ENCODE results near the gene KIF3A. TPM values are rescaled to one million over a fixed set of nuclear protein-coding genes. Genes with fewer than 3 reads are reported as not detected.

The KIF3A gene
- polyA plus RNA-seq, 1 of the 3 experiments (the other 2 are of a cell fraction): 5.1 TPM

DNA sequence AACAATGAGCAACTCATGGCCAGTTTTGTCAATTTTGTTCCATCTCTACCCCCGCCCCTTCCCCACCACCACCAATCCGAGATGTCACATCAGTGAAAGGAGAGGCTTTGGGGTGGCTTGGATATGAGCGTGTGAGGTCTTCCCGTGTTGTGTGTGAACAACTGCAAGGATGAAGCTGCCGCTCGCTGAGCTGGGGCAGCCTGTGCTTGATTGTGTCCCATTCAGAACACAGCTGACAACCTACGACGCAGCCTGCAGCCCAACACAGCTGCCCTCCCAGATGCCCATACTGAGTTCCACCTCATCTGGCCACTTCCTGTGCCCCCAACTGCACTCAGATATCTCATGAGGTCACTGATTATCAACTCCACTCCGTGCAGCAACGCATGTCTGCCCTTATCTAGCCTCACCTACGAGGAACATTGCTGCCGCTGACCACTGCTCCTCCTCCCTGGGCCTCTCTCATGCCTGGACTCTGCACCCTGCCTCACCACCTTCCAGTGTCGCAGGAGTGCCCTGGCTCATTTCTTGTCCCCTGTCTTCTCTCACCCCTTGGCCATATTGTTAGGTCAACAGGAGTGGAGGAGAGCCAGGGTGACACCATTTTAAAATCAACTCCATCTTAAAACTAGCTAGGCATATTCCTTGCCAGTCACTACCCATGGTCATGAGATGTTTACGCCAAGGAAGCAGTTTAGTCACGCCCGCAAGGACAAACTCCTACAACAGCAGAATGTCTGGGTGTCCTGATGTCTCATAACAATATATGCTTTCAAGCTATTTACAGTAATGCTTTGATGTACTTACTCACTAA, 70.8 kb downstream of the KIF3A start:
- no peak overlapping the region for H3K9ac ChIP-seq
- H3F3A ChIP-seq (replicated peaks; ENCODE audit: insufficient read depth): no peaks in the 10 kb centered on the region
- 91% methylated on average over 14 of the region's 16 CpGs for WGBS (ENCODE audit: low lambda C conversion rate)
- no peaks in the 10 kb centered on the region for H3K79me2 ChIP-seq (ENCODE audit: insufficient read depth)
- no peak for TF ChIP-seq MXI1 (IDR thresholded peaks at IDR 0.05; ENCODE audit: low read depth, low read length)
- TF ChIP-seq GABPA (IDR thresholded peaks at IDR 0.05; ENCODE audit: low read depth): no peak
- no peak for TF ChIP-seq GATA2 (CRISPR knock-in tag; IDR thresholded peaks at IDR 0.05)
- TF ChIP-seq, protein P1, sequence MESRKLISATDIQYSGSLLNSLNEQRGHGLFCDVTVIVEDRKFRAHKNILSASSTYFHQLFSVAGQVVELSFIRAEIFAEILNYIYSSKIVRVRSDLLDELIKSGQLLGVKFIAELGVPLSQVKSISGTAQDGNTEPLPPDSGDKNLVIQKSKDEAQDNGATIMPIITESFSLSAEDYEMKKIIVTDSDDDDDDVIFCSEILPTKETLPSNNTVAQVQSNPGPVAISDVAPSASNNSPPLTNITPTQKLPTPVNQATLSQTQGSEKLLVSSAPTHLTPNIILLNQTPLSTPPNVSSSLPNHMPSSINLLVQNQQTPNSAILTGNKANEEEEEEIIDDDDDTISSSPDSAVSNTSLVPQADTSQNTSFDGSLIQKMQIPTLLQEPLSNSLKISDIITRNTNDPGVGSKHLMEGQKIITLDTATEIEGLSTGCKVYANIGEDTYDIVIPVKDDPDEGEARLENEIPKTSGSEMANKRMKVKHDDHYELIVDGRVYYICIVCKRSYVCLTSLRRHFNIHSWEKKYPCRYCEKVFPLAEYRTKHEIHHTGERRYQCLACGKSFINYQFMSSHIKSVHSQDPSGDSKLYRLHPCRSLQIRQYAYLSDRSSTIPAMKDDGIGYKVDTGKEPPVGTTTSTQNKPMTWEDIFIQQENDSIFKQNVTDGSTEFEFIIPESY (IDR thresholded peaks at IDR 0.05; ENCODE audit: borderline replicate concordance, low read depth): no peak
- TF ChIP-seq MEF2A (IDR thresholded peaks at IDR 0.05; ENCODE audit: borderline replicate concordance, low read depth): no peak
- TF ChIP-seq, protein P2, sequence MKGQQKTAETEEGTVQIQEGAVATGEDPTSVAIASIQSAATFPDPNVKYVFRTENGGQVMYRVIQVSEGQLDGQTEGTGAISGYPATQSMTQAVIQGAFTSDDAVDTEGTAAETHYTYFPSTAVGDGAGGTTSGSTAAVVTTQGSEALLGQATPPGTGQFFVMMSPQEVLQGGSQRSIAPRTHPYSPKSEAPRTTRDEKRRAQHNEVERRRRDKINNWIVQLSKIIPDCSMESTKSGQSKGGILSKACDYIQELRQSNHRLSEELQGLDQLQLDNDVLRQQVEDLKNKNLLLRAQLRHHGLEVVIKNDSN (IDR thresholded peaks at IDR 0.05; ENCODE audit: borderline replicate concordance, low read depth): no peak
- no peak for TF ChIP-seq ELF1 (IDR thresholded peaks at IDR 0.05)
- TF ChIP-seq RFX5 (IDR thresholded peaks at IDR 0.05; ENCODE audit: low read length): no peak
- TF ChIP-seq, protein P3, sequence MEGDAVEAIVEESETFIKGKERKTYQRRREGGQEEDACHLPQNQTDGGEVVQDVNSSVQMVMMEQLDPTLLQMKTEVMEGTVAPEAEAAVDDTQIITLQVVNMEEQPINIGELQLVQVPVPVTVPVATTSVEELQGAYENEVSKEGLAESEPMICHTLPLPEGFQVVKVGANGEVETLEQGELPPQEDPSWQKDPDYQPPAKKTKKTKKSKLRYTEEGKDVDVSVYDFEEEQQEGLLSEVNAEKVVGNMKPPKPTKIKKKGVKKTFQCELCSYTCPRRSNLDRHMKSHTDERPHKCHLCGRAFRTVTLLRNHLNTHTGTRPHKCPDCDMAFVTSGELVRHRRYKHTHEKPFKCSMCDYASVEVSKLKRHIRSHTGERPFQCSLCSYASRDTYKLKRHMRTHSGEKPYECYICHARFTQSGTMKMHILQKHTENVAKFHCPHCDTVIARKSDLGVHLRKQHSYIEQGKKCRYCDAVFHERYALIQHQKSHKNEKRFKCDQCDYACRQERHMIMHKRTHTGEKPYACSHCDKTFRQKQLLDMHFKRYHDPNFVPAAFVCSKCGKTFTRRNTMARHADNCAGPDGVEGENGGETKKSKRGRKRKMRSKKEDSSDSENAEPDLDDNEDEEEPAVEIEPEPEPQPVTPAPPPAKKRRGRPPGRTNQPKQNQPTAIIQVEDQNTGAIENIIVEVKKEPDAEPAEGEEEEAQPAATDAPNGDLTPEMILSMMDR (IDR thresholded peaks at IDR 0.05): no peak
- no peak for TF ChIP-seq SMC3 (IDR thresholded peaks at IDR 0.05; ENCODE audit: low read depth, low read length)
- no peak for TF ChIP-seq JUND (IDR thresholded peaks at IDR 0.05)
- no peak for TF ChIP-seq RXRA (IDR thresholded peaks at IDR 0.05; ENCODE audit: borderline replicate concordance, low read depth)
- TF ChIP-seq, protein P4, sequence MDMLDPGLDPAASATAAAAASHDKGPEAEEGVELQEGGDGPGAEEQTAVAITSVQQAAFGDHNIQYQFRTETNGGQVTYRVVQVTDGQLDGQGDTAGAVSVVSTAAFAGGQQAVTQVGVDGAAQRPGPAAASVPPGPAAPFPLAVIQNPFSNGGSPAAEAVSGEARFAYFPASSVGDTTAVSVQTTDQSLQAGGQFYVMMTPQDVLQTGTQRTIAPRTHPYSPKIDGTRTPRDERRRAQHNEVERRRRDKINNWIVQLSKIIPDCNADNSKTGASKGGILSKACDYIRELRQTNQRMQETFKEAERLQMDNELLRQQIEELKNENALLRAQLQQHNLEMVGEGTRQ (IDR thresholded peaks at IDR 0.05; ENCODE audit: borderline replicate concordance, low read depth, low read length): no peak
- TF ChIP-seq FOSL2 (IDR thresholded peaks at IDR 0.05; ENCODE audit: borderline replicate concordance, low read depth): no peak
- H3K36me3 ChIP-seq (replicated peaks in 1 of 2; ENCODE audit: control insufficient read depth in 1 of 2, insufficient read depth in 2 of 2, low read length in 1 of 2): no peaks in the 10 kb centered on the region
- H2AFZ ChIP-seq (ENCODE audit: low read depth): no peak overlapping the region
- H4K20me1 ChIP-seq (ENCODE audit: insufficient read depth): no peaks in the 10 kb centered on the region
- CTCF ChIA-PET: interaction anchor here (0.7 to 1.0 kb wide), 2 partner anchors 11 kb away, joined by 3 to 4 read pairs; no protein-coding TSS in a partner anchor
- no peak overlapping the region for H3K27ac ChIP-seq (ENCODE audit: low read depth in 2 of 2, low read length in 1 of 2)
- peaks cover 0 to 3% of the 10 kb centered on the region in 2 experiments; a peak in 1 of 4 replicates for H3K4me1 ChIP-seq (ENCODE audit: control insufficient read depth in 1 of 2, insufficient read depth in 2 of 2, low read depth in 1 of 2, low read length in 1 of 2)
- POLR2A ChIA-PET: no interaction called here
- no peaks in the 10 kb centered on the region for H3K27me3 ChIP-seq (ENCODE audit: insufficient read depth)
- no peaks in the 10 kb centered on the region for H3K9me3 ChIP-seq
- H3K4me3 ChIP-seq (ENCODE audit: low read depth in 2 of 2, low read length in 1 of 2): no peak overlapping the region
- no peak for DNase-seq
- H3K9me2 ChIP-seq: no peaks in the 10 kb centered on the region
- no peak overlapping the region for H3K4me2 ChIP-seq

Data from SK-N-SH (cell line).